Measurements from ENCODE around the gene SRGAP1. TPM values are rescaled to one million over a fixed set of nuclear protein-coding genes. Genes with fewer than 3 reads are reported as not detected.
A peak's percentile ranks its signal among the peaks of the same experiment; 100 is the strongest.

SRGAP1 gene
- total and polyA plus RNA-seq, 2 of the 13 experiments (the other 11 are each of a cell fraction or from before 2014, with no cell fraction given): 1.6 to 3.4 TPM

DNA sequence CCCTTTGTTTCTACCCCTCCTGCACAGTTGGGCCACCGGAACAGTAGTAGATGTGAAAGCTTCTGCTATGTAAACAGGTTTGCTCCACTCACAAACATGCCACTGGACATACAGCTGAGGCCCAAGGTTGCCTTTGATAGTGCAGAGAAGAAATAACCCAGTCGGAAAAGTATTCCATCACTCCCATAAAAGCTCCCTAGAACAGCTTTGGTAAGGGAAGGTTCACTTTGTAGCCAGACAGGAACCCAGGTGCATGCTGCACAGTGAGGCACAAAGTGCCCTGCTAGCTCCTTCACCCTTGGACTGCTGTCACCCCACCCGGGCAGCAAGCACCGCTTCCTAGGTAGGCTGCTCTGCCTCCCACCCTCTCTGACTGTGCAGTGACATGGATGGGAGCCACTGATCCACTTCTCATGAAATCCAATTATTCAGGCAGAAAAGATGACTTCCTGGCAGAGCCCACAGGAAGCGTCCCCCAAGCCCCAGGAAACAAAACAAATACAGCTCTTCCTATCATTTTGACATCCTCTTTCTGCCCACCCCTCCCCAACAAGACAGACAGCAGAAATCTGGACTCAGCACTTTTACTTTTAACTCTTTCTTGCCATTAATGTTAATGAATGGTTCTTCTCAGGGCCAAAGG is 100.2 kb downstream of the SRGAP1 start:
- Histone ChIP-seq H3K27ac (ENCODE audit: extremely low read length, insufficient read depth, low read length) (peak overlapping the region; percentile 71), H3K27me3 (ENCODE audit: control insufficient read depth in 1 of 2, insufficient read depth in 2 of 2, low read length in 2 of 2) (no peaks in the 10 kb centered on the region), H3K9me3 (ENCODE audit: low read length) (no peaks in the 10 kb centered on the region), H3K79me2 (ENCODE audit: insufficient read depth, low read length) (peaks cover 3% of the 10 kb centered on the region), H3K36me3 (replicated peaks in 1 of 2; ENCODE audit: control insufficient read depth in 1 of 2, insufficient read depth in 2 of 2, low read length in 2 of 2) (no peaks in the 10 kb centered on the region), H3K9ac (ENCODE audit: insufficient read depth, low read depth, low read length) (peak overlapping the region; percentile 55), H3K4me2 (ENCODE audit: low read depth, low read length) (peak overlapping the region; percentile 84), H2AFZ (ENCODE audit: low read length) (no peak overlapping the region), H3K4me3 (replicated peaks in 1 of 3; ENCODE audit: insufficient read depth in 1 of 3, low read depth in 2 of 3, low read length in 3 of 3) (peak overlapping the region; percentile 33 to 57 (median 53); a peak in 5 of 6 replicates), H4K20me1 (ENCODE audit: insufficient read depth, low read length) (no peaks in the 10 kb centered on the region), H3K4me1 (ENCODE audit: insufficient read depth, low read length) (peaks cover 45% of the 10 kb centered on the region)
- no TSS peak for BruUV-seq (replicated peaks)
- 2% methylated on average over 5 of the region's 5 CpGs for WGBS (ENCODE audit: low lambda C conversion rate)
- in situ Hi-C loops (cut with HindIII; ENCODE audit: extremely low pct_ligation_motif_present, low pct_unique_long_range_greater_than_20kb) (no loop called here), intact Hi-C loops (cut with micrococcal nuclease; ENCODE audit: unreplicated experiment) (loop anchor here (2.0 to 10.0 kb wide), 3 partner anchors 26 to 100 kb away; partner anchors contain the start of gene SRGAP1)
- ATAC-seq (peak; percentile 98), FAIRE-seq (peak; percentile 34), DNase-seq (ENCODE audit: low spot score) (peak; percentile 83)
- POLR2A ChIA-PET: interaction anchor here (0.7 to 2.0 kb wide), 5 partner anchors 24 to 101 kb away, joined by 3 to 13 read pairs (median 3); no protein-coding TSS in a partner anchor
- CTCF ChIA-PET (ENCODE audit: low intra/inter-chr PET ratio, low total read pairs): no interaction called here
- TF ChIP-seq ELF1 (CRISPR knock-in tag; IDR thresholded peaks at IDR 0.05) (peak; percentile 35; the same call in 1 of the 2 replicates), YY1 (IDR thresholded peaks at IDR 0.05; ENCODE audit: insufficient read depth, insufficient replicate concordance, low read depth, low read length) (no peak), SKI (IDR thresholded peaks at IDR 0.05; ENCODE audit: partially characterized antibody) (no peak), CHCHD3 (CRISPR knock-in tag; IDR thresholded peaks at IDR 0.05) (no peak), NKX3-1 (CRISPR knock-in tag; IDR thresholded peaks at IDR 0.05) (no peak), ZNF772 (CRISPR knock-in tag; IDR thresholded peaks at IDR 0.05) (no peak), ZNF44 (CRISPR knock-in tag; IDR thresholded peaks at IDR 0.05) (0 out of 2 replicates have a peak, but pooled peaks have one; percentile 15), ZNF747 (CRISPR knock-in tag; IDR thresholded peaks at IDR 0.05; ENCODE audit: borderline replicate concordance) (peak; percentile 37; the same call in 1 of the 2 replicates), ZNF280D (CRISPR knock-in tag; IDR thresholded peaks at IDR 0.05) (0 out of 2 replicates have a peak, but pooled peaks have one; percentile 27), ZNF615 (CRISPR knock-in tag; IDR thresholded peaks at IDR 0.05; ENCODE audit: borderline replicate concordance) (no peak), ZNF850 (CRISPR knock-in tag; conservative IDR thresholded peaks at IDR 0.05) (no peak), THAP9 (CRISPR knock-in tag; IDR thresholded peaks at IDR 0.05; ENCODE audit: borderline replicate concordance) (peak; percentile 57; the same call in 1 of the 2 replicates), ZNF264 (CRISPR knock-in tag; IDR thresholded peaks at IDR 0.05) (no peak), ZC3H4 (CRISPR knock-in tag; IDR thresholded peaks at IDR 0.05; ENCODE audit: borderline replicate concordance) (no peak), ZNF550 (CRISPR knock-in tag; IDR thresholded peaks at IDR 0.05; ENCODE audit: borderline replicate concordance) (no peak), SAP130 (CRISPR knock-in tag; IDR thresholded peaks at IDR 0.05; ENCODE audit: low read depth) (peak; percentile 61)
- TF ChIP-seq, protein P1, sequence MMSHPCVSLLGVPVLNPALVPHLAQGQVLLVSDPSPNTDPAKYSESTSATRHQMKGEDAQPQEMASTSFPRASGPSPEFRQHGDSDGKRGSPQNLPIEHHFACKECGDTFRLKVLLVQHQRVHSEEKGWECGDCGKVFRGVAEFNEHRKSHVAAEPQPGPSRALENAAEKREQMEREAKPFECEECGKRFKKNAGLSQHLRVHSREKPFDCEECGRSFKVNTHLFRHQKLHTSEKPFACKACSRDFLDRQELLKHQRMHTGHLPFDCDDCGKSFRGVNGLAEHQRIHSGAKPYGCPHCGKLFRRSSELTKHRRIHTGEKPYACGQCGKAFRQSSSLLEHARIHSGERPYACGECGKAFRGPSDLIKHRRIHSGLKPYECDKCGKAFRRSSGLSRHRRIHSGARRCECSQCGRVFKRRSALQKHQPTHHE (CRISPR knock-in tag; IDR thresholded peaks at IDR 0.05; ENCODE audit: borderline replicate concordance): no peak
